SK-N-SH treated with all-trans-retinoic acid at 6 μM for 48 hours (cell line): ENCODE data around the gene EGFLAM.
A peak's percentile ranks its signal among the peaks of the same experiment; 100 is the strongest.

Source experiments
- ATAC-seq: fragments of 200-7000 bp; cut with Tn5 transposase; 3 replicates; pipeline ENCODE4 v1.9.1; 2020; ENCODE audit warnings: mild to moderate bottlenecking, moderate library complexity
- ARNTL ChIP-seq: fragments of 450-650 bp; formaldehyde crosslinking; IDR thresholded peaks from 2 replicates; pipeline ENCODE4 v1.5.0; 2020; ENCODE audit warnings: low read depth, mild to moderate bottlenecking, moderate library complexity, borderline replicate concordance
- BACH2 ChIP-seq: fragments of 250-450 bp; sonication (Bioruptor Pico); IDR thresholded peaks from 2 replicates; pipeline ENCODE4 v1.9.0; 2021; ENCODE audit warnings: mild to moderate bottlenecking, borderline replicate concordance
- CREB5 ChIP-seq: fragments of 250-450 bp; sonication (Bioruptor Pico); IDR thresholded peaks from 2 replicates; pipeline ENCODE4 v1.5.1; 2020; ENCODE audit warnings: low read depth, mild to moderate bottlenecking, moderate library complexity
- CSDC2 ChIP-seq: fragments of 250-450 bp; sonication (Bioruptor Pico); IDR thresholded peaks from 2 replicates; pipeline ENCODE4 v1.5.0; 2020; ENCODE audit warnings: mild to moderate bottlenecking, moderate library complexity
- CSRNP3 ChIP-seq: fragments of 250-450 bp; sonication (Bioruptor Pico); IDR thresholded peaks from 2 replicates; pipeline ENCODE4 v1.5.1; 2021; ENCODE audit warnings: mild to moderate bottlenecking, moderate library complexity
- ESRRG ChIP-seq: fragments of 250-450 bp; sonication (Bioruptor Pico); IDR thresholded peaks from 2 replicates; pipeline ENCODE4 v1.6.1; 2021; ENCODE audit warnings: mild to moderate bottlenecking
- GLIS3 ChIP-seq: fragments of 250-450 bp; sonication (Bioruptor Pico); IDR thresholded peaks from 2 replicates; pipeline ENCODE4 v1.5.0; 2020; ENCODE audit warnings: mild to moderate bottlenecking, moderate library complexity
- ISL1 ChIP-seq: fragments of 250-450 bp; sonication (Bioruptor Pico); IDR thresholded peaks from 2 replicates; pipeline ENCODE4 v2.1.2; 2022; ENCODE audit warnings: mild to moderate bottlenecking, moderate library complexity
- OSR1 ChIP-seq: fragments of 250-450 bp; sonication (Bioruptor Pico); IDR thresholded peaks from 2 replicates; pipeline ENCODE4 v1.8.0; 2022; ENCODE audit warnings: moderate library complexity, mild to moderate bottlenecking, inconsistent platforms
- PPARA ChIP-seq: fragments of 250-450 bp; sonication (Bioruptor Pico); IDR thresholded peaks from 2 replicates; pipeline ENCODE4 v1.5.0; 2020; ENCODE audit warnings: mild to moderate bottlenecking, borderline replicate concordance
- RARB ChIP-seq: fragments of 250-450 bp; sonication (Bioruptor Pico); IDR thresholded peaks from 2 replicates; pipeline ENCODE4 v1.8.0; 2021; ENCODE audit warnings: mild to moderate bottlenecking, moderate library complexity
- SNAI2 ChIP-seq: fragments of 250-450 bp; sonication (Bioruptor Pico); IDR thresholded peaks from 2 replicates; pipeline ENCODE4 v1.5.0; 2020; ENCODE audit warnings: mild to moderate bottlenecking, moderate library complexity
- TCF4 ChIP-seq: fragments of 250-450 bp; sonication (Bioruptor Pico); IDR thresholded peaks from 2 replicates; pipeline ENCODE4 v1.8.0; 2021; ENCODE audit warnings: mild to moderate bottlenecking, moderate library complexity, borderline replicate concordance
- TOX ChIP-seq: fragments of 250-450 bp; sonication (Bioruptor Pico); IDR thresholded peaks from 2 replicates; pipeline ENCODE4 v1.8.0; 2021; ENCODE audit warnings: mild to moderate bottlenecking, moderate library complexity, borderline replicate concordance
- ZC3H10 ChIP-seq: fragments of 250-450 bp; sonication (Bioruptor Pico); IDR thresholded peaks from 2 replicates; pipeline ENCODE4 v1.5.1; 2021; ENCODE audit warnings: mild to moderate bottlenecking, moderate library complexity
- ZFP3 ChIP-seq: fragments of 250-450 bp; sonication (Bioruptor Pico); IDR thresholded peaks from 2 replicates; pipeline ENCODE4 v1.5.0; 2020; ENCODE audit warnings: mild to moderate bottlenecking, moderate library complexity
- ZFP30 ChIP-seq: fragments of 450-650 bp; formaldehyde crosslinking; IDR thresholded peaks from 2 replicates; pipeline ENCODE4 v1.5.0; 2022; ENCODE audit warnings: mild to moderate bottlenecking, moderate library complexity
- ZNF565 ChIP-seq: fragments of 450-650 bp; formaldehyde crosslinking; conservative IDR thresholded peaks from 2 replicates; pipeline ENCODE4 v1.5.0; 2020; ENCODE audit warnings: low read depth, mild to moderate bottlenecking, moderate library complexity
- ZNF70 ChIP-seq: fragments of 450-650 bp; formaldehyde crosslinking; IDR thresholded peaks from 2 replicates; pipeline ENCODE4 v1.5.0; 2020; ENCODE audit warnings: mild to moderate bottlenecking, moderate library complexity
- ZNF8 ChIP-seq: fragments of 450-650 bp; formaldehyde crosslinking; IDR thresholded peaks from 2 replicates; pipeline ENCODE4 v1.5.0; 2020; ENCODE audit warnings: mild to moderate bottlenecking, moderate library complexity
- TF ChIP-seq, protein P1 (sequence below): fragments of 250-450 bp; sonication (Bioruptor Pico); IDR thresholded peaks from 2 replicates; pipeline ENCODE4 v1.8.0; 2021; ENCODE audit warnings: low read depth, mild to moderate bottlenecking, moderate library complexity, borderline replicate concordance

Gene EGFLAM

GRCh38 chr5:38433160-38433861 is 175.0 kb downstream of the EGFLAM start:
- TF ChIP-seq SNAI2 (CRISPR knock-in tag) (no peak), ZNF565 (CRISPR knock-in tag) (no peak), TOX (CRISPR knock-in tag) (no peak), CSDC2 (no peak), CREB5 (CRISPR knock-in tag) (no peak), ZNF70 (CRISPR knock-in tag) (no peak), ESRRG (CRISPR knock-in tag) (no peak), BACH2 (no peak), PPARA (no peak), TCF4 (CRISPR knock-in tag) (no peak), ARNTL (CRISPR knock-in tag) (no peak), OSR1 (CRISPR knock-in tag) (no peak)

GRCh38 chr5:38434966-38435705 is 176.8 kb downstream of the EGFLAM start:
- TF ChIP-seq PPARA (no peak), ZNF8 (CRISPR knock-in tag) (no peak), ZFP30 (CRISPR knock-in tag) (no peak), ISL1 (no peak), ZFP3 (no peak), CSRNP3 (CRISPR knock-in tag) (no peak), CREB5 (CRISPR knock-in tag) (no peak), TCF4 (CRISPR knock-in tag) (no peak), ZNF70 (CRISPR knock-in tag) (no peak), ZNF565 (CRISPR knock-in tag) (no peak), RARB (no peak), GLIS3 (CRISPR knock-in tag) (no peak), SNAI2 (CRISPR knock-in tag) (no peak), ESRRG (CRISPR knock-in tag) (no peak), ARNTL (CRISPR knock-in tag) (no peak)
- TF ChIP-seq, protein P1, sequence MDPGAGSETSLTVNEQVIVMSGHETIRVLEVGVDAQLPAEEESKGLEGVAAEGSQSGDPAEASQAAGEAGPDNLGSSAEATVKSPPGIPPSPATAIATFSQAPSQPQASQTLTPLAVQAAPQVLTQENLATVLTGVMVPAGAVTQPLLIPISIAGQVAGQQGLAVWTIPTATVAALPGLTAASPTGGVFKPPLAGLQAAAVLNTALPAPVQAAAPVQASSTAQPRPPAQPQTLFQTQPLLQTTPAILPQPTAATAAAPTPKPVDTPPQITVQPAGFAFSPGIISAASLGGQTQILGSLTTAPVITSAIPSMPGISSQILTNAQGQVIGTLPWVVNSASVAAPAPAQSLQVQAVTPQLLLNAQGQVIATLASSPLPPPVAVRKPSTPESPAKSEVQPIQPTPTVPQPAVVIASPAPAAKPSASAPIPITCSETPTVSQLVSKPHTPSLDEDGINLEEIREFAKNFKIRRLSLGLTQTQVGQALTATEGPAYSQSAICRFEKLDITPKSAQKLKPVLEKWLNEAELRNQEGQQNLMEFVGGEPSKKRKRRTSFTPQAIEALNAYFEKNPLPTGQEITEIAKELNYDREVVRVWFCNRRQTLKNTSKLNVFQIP (CRISPR knock-in tag) = no peak
- ATAC-seq = 0 out of 3 replicates have a peak, but pooled peaks have one; percentile 11

More at GRCh38 chr5:38433160-38433861, 175.0 kb downstream of the EGFLAM start:
- peak; percentile 71 for ATAC-seq

DNA sequence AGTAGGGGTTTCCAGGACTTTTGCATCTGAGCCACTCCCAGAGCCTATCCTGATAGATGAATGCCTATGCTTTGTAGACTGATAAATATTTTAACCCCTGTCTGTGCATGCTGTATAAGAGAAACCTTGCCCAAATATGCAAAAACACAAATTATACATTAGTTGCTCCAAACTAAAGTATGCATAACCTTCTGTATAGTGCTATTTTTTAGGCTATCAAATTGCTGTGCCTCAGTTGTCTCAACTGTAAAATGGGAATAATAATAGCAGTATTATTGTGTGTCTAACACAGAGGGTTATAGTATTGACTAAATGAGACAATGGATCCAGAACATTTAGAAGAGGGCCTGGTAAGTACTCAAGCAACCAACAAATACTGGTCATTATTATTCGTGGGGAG is 180.4 kb downstream of the EGFLAM start:
- no peak for TF ChIP-seq ZC3H10 (CRISPR knock-in tag)
- TF ChIP-seq CSDC2 = no peak
- TF ChIP-seq CREB5 (CRISPR knock-in tag) = no peak
- TF ChIP-seq CSRNP3 (CRISPR knock-in tag) = no peak
- TF ChIP-seq RARB = no peak
- TF ChIP-seq ZNF565 (CRISPR knock-in tag) = no peak
- ATAC-seq = no peak
